ENCODE data around the gene KLK15.

KLK15 gene

GRCh38 chr19:50858886-50859285, 25.5 kb upstream of the KLK15 start:
- DNase-seq (ENCODE audit: low read depth) = no peak
- no peak overlapping the region for H3K4me3 ChIP-seq (ENCODE audit: low read length)
- TF ChIP-seq CTCF (conservative IDR thresholded peaks at IDR 0.05; ENCODE audit: low read depth, low read length) = no peak

GRCh38 chr19:50857366-50857765, 24.0 kb upstream of the KLK15 start:
- no peak overlapping the region for H3K4me3 ChIP-seq (ENCODE audit: low read length)
- DNase-seq (ENCODE audit: low read depth) = no peak

GRCh38 chr19:50854636-50855410, 21.4 kb upstream of the KLK15 start, which contains the start of gene KLK3:
TSS of gene KLK3 (plus strand) at chr19:50854915. CDS start at chr19:50854956, 41 bp downstream.
- H3K4me3 ChIP-seq (ENCODE audit: low read length) = no peak within 1 kb of the TSS
- TF ChIP-seq CTCF (conservative IDR thresholded peaks at IDR 0.05; ENCODE audit: low read depth, low read length) = no peak
- DNase-seq (ENCODE audit: low read depth) = no peak

More at GRCh38 chr19:50857366-50857765, 24.0 kb upstream of the KLK15 start:
- no peak for TF ChIP-seq CTCF (conservative IDR thresholded peaks at IDR 0.05; ENCODE audit: low read depth, low read length)

- TF ChIP-seq CTCF (conservative IDR thresholded peaks at IDR 0.05; ENCODE audit: low read depth, low read length) = no peak
- no peak overlapping the region for H3K4me3 ChIP-seq (ENCODE audit: low read length)
- no peak for DNase-seq (ENCODE audit: low read depth)
These were observed 18.2 kb upstream of the KLK15 start for GRCh38 chr19:50851620-50852019.

- no peak for DNase-seq (ENCODE audit: low read depth)
- H3K4me3 ChIP-seq (ENCODE audit: low read length) = no peak overlapping the region
- TF ChIP-seq CTCF (conservative IDR thresholded peaks at IDR 0.05; ENCODE audit: low read depth, low read length) = no peak
These were observed 17.4 kb upstream of the KLK15 start for GRCh38 chr19:50850738-50851137.

- no peak for DNase-seq (ENCODE audit: low read depth)
- no peak for TF ChIP-seq CTCF (conservative IDR thresholded peaks at IDR 0.05; ENCODE audit: low read depth, low read length)
These were observed 11.0 kb upstream of the KLK15 start for GRCh38 chr19:50844296-50844935.

More at GRCh38 chr19:50844296-50844935, 11.0 kb upstream of the KLK15 start:
- H3K4me3 ChIP-seq (ENCODE audit: low read length) = no peak overlapping the region
